Vagina (tissue), 2 donors: ENCODE measurements around the gene LRRC74B.

Experiments
- POLR2A ChIP-seq, 2 donors: fragments of 450-650 bp; IDR thresholded peaks; one replicate each; pipeline ENCODE4 v1.6.1; 2017; ENCODE audit warnings: antibody characterized with exemption in 2 of 2, mild to moderate bottlenecking in 2 of 2, moderate library complexity in 2 of 2
- TF ChIP-seq, protein P1 (sequence below), 3 experiments: fragments of 450-650 bp in 2 of 3; fragments of 200-600 bp in 1 of 3; sonication (generic) in 1 of 3; IDR thresholded peaks; one replicate each; pipeline ENCODE4 v1.5.1; 2017 to 2019; ENCODE audit warnings: antibody characterized with exemption in 3 of 3, mild to moderate bottlenecking in 2 of 3, moderate library complexity in 2 of 3

DNA sequence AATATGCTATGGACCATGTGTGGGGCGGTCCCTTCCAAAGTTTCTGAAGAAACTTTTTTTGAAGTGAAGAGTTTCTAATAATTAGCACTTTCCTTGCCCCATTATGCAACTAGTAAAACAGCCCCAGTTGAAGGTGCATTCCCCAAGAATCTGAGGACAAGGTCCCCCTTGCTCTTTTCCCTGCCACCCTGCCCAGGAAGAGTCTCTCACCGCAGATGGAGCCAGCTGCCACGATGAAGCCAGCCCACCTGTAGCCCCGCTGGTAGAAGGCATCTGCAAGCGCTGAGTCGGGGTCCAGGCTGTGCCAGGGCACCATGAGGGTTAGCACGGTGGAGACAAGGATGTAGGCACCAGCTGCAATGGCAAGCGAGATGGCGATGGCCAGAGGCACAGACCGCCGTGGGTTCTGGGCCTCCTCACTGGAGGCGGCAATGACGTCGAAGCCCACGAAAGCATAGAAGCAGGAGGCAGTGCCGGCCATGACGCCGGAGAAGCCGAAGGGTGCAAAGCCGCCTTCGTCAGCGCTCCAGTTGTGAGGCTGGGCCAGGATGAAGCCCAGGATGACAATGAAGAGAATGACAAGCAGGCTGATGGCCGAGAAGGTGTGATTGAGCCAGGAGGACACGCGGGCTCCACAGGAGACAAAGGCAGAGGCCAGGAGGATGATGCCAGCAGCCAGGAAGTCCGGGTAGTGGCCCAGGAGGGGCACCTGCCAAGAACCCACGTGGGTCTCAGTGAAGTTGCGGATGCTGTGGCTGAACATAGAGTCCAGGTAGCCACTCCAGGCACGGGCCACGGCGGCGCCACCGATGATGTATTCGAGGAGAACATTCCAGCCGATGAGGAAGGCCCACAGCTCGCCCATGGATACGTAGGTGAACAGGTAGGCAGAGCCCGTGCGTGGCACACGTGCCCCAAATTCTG is 14.9 kb upstream of the LRRC74B start:
- TF ChIP-seq, protein P1, sequence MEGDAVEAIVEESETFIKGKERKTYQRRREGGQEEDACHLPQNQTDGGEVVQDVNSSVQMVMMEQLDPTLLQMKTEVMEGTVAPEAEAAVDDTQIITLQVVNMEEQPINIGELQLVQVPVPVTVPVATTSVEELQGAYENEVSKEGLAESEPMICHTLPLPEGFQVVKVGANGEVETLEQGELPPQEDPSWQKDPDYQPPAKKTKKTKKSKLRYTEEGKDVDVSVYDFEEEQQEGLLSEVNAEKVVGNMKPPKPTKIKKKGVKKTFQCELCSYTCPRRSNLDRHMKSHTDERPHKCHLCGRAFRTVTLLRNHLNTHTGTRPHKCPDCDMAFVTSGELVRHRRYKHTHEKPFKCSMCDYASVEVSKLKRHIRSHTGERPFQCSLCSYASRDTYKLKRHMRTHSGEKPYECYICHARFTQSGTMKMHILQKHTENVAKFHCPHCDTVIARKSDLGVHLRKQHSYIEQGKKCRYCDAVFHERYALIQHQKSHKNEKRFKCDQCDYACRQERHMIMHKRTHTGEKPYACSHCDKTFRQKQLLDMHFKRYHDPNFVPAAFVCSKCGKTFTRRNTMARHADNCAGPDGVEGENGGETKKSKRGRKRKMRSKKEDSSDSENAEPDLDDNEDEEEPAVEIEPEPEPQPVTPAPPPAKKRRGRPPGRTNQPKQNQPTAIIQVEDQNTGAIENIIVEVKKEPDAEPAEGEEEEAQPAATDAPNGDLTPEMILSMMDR (IDR thresholded peaks at IDR 0.05), result no peak
- no peak for TF ChIP-seq POLR2A (IDR thresholded peaks at IDR 0.05)
